Measurements from ENCODE around the gene ALOX5.

DNA sequence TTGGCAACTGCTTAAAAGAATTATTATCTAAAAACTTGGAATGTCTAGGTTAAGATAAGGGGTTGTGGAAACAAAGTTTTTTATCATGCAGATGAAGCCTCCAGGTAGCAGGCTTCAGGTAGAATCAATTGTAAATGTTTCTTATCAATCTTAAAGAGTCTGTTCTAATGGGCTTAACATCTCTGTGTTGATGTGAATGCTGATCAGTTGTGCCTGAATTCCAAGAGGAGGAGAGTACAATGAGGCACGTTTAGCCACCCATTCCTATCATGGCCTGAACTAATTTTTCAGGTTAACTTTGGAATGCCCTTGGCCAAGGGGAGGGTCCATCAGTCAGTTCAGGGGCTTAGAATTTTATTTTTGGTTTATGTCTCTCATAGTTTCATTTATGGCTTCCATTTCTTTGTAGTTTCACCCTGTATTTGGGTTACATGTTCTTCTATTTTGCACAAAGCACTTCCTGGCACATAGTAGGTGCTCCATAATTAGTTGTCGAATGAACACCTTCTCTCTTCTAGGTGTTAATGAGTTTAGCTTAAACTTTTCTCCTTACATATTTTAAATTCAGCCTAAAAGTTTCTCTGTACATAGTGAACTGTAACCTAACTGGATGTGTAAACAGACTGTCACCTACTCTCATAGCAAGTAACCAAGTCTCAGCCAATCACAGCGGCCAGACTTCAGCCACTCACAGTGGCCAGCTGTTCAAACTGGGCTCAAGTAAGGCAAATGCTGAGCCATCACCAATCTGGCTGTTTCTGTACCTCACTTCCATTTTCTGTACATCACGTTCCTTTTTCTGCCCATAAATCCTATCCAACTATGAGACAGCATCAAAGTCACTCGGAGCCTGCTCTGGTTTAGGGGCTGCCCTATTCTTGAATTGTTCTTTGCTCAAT, 34.7 kb downstream of the ALOX5 start:
- TF ChIP-seq, protein P1, sequence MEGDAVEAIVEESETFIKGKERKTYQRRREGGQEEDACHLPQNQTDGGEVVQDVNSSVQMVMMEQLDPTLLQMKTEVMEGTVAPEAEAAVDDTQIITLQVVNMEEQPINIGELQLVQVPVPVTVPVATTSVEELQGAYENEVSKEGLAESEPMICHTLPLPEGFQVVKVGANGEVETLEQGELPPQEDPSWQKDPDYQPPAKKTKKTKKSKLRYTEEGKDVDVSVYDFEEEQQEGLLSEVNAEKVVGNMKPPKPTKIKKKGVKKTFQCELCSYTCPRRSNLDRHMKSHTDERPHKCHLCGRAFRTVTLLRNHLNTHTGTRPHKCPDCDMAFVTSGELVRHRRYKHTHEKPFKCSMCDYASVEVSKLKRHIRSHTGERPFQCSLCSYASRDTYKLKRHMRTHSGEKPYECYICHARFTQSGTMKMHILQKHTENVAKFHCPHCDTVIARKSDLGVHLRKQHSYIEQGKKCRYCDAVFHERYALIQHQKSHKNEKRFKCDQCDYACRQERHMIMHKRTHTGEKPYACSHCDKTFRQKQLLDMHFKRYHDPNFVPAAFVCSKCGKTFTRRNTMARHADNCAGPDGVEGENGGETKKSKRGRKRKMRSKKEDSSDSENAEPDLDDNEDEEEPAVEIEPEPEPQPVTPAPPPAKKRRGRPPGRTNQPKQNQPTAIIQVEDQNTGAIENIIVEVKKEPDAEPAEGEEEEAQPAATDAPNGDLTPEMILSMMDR (IDR thresholded peaks at IDR 0.05) = no peak
- TF ChIP-seq POLR2A (IDR thresholded peaks at IDR 0.05) = no peak

Data from heart left ventricle (tissue), 13 donors.